GM12864 (cell line): ENCODE results near the gene DCN.
"Not testable (repeated sequence)": the region's sequence is repeated elsewhere in the genome, so short reads cannot be mapped to it uniquely, and the experiment has no call there.

Source experiments
- DNase-seq: peaks from one replicate; pipeline ENCODE4 v3.0.0-alpha.2; 2011; ENCODE audit warnings: low read depth
- H3K4me3 ChIP-seq: 2 replicates; pipeline ENCODE4 v1.5.1; 2011; ENCODE audit warnings: mild to moderate bottlenecking, low read depth, low read length, control low read depth
- TF ChIP-seq, protein P1 (sequence below): IDR thresholded peaks from 2 replicates; pipeline ENCODE4 v1.5.1; 2011; ENCODE audit warnings: low read depth, mild to moderate bottlenecking, moderate library complexity, low read length, control low read depth, inconsistent platforms; ENCODE audit errors: missing control alignments

DCN gene

DNA sequence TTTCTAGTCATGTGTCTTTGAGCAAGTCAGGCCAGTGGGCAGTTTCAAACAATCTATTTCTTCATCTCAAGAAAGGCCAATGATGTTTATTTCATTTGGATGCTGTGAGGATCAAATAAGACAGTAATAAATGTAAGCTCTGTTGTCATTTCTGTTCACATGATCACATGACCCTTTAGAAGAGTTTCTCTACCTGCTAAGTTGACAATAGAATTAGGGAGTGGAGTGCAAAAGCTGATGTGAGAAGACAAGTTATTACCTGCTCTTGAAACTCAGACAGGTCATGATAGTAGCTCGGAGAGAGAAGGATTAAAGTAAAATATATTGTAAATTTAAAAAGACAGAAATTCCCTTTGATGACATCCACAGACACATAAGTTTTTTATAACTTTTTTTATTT lies 37.3 kb upstream of the DCN start:
- DNase-seq: no peak
- no peak overlapping the region for H3K4me3 ChIP-seq
- TF ChIP-seq, protein P1, sequence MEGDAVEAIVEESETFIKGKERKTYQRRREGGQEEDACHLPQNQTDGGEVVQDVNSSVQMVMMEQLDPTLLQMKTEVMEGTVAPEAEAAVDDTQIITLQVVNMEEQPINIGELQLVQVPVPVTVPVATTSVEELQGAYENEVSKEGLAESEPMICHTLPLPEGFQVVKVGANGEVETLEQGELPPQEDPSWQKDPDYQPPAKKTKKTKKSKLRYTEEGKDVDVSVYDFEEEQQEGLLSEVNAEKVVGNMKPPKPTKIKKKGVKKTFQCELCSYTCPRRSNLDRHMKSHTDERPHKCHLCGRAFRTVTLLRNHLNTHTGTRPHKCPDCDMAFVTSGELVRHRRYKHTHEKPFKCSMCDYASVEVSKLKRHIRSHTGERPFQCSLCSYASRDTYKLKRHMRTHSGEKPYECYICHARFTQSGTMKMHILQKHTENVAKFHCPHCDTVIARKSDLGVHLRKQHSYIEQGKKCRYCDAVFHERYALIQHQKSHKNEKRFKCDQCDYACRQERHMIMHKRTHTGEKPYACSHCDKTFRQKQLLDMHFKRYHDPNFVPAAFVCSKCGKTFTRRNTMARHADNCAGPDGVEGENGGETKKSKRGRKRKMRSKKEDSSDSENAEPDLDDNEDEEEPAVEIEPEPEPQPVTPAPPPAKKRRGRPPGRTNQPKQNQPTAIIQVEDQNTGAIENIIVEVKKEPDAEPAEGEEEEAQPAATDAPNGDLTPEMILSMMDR: no peak

DNA sequence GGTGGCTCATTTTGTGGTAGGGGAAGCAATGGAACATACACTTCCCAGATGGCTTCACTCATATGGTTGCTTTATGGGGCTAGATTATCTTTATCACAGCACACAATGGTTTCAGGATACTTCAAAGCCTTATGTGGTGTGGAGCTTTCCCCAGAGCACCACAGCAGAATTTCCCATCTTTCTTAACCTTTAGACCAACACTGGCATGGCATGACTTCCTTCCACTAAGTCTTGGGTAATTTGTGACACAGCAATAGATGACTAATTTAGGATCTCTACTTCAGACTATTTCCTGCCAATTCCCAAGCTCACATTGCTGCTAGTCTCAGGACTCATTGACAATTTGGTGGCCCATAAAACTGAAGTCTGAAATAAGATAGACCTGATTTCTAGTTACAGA lies 36.9 kb upstream of the DCN start:
- TF ChIP-seq, protein P1: no peak
- no peak for DNase-seq
- H3K4me3 ChIP-seq: no peak overlapping the region

DNA sequence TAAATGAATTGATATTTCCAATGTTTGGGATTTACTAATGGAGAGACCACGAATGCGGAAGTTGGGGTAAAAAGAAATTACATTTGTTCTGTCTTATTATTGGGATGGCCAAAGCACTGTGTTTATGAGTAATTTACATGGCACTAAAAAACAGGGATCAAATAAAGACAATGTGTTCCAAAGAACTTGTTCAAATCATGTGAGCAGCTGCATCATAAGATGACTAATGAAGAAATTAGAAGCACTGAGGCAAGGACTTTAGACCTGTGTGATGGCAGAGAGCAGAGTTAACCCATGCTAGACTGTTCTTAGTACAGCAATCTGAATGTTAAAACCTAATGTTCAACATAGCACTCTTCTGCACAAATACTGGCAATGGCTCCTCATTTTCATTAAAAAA lies 34.3 kb upstream of the DCN start:
- TF ChIP-seq, protein P1: no peak
- DNase-seq: no peak
- H3K4me3 ChIP-seq: no peak overlapping the region

DNA sequence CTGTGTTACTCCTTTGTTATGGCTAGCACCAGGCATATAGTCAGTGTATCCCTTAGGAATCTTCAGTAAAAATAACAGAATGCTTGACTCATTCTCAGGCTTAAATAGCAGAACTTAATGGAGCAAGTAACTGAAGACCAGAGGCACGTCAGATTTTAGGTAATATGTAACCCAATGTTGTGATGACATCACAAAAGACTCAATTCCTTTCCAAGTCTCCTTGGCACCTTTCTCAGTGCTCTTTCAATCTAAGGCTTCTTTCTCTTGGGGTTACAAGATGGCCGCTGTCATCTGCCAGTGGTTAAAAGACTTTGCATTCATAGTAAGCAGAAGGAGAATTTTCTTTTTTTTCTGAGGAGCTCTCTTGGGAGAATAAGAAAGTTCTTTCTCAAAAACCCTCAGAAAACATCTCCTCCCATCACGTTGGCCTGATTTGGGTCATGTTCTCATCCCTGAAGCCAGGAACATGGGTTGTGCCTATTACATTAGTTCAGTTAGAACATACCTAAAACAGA lies 33.4 kb upstream of the DCN start:
- no peak overlapping the region for H3K4me3 ChIP-seq
- no peak for DNase-seq
- TF ChIP-seq, protein P1: no peak

DNA sequence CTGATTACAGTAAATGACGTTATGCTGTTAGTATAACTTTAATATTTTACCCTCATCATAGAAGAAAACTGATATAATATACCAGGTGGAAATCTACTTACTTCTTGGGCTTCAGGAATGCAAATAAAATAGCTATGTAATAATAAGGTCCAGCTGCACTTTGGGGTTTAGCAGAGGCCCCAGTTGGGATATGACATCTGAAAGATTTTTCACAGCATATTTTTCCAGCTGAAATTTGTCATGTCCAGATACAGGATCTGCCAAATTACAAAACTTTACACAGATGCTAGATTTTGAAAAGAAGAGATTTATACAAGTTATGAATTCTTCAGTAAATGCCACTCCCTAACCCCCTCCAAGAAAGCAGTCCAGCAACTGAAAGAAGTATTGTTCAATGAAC lies 29.2 kb upstream of the DCN start:
- DNase-seq: no peak
- no peak overlapping the region for H3K4me3 ChIP-seq
- TF ChIP-seq, protein P1: no peak

DNA sequence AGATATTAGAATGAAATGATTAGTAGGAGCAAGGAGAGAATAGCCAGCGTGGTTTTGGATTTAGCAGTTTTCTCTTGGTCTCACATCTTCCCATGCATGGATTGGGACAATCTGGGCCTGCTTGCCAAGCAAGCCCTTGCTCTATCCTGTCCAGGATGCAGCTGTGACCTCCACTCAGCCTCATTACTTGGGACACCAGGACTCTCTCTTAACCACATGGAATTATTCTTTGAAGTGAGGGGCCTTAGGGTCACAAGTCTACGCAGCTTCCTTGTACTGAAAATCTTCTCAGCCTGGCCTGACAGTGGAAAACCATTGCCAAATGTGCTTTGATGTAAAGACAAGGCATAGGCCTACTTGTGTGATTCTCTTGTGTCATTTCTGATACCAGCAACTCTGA lies 28.0 kb upstream of the DCN start:
- TF ChIP-seq, protein P1: no peak
- no peak for DNase-seq
- H3K4me3 ChIP-seq: no peak overlapping the region

DNA sequence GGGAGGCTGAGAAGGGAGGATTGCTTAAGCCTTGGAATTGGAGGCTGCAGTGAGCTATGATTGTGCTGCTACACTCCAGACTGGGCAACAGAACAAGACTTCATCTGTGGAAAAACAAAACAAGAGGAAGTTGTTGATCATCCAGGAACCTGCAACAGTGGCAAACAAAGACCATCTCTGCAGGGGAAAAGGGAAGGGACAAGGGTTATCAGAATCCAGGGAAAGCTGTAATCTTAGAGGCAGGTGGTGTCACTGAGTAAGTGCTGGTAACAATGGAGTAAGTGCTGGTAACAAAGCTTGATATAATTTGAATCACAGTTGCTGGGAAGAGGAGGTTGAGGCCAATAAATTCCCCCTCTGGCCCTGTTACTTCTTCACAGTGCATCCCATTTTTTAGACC lies 27.5 kb upstream of the DCN start:
- TF ChIP-seq, protein P1: no peak
- no peak for DNase-seq
- no peak overlapping the region for H3K4me3 ChIP-seq

DNA sequence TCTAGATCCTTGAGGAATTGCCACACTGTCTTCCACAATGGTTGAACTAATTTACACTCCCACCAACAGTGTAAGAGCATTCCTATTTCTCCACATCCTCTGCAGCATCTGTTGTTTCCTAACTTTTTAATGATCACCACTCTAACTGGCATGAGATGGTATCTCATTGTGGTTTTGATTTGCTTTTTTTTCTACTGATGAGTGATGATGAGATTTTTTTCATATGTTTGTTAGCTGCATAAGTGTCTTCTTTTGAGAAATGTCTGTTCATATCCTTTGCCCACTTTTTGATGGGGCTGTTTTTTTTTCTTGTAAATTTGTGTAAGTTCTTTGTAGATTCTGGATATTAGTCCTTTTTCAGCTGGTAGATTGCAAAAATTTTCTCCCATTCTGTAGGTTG lies 24.7 kb upstream of the DCN start:
- H3K4me3 ChIP-seq, DNase-seq: not testable (repeated sequence)
